ENCODE results near the gene UTP3. TPM values are rescaled to one million over a fixed set of nuclear protein-coding genes. Genes with fewer than 3 reads are reported as not detected.
A peak's percentile ranks its signal among the peaks of the same experiment; 100 is the strongest.
"Not testable (repeated sequence)": the region's sequence is repeated elsewhere in the genome, so short reads cannot be mapped to it uniquely, and the experiment has no call there.

UTP3 gene
- total RNA-seq, 5 donors from 2014 or later (not counting 1 experiment from before 2014, with no cell fraction given) = 15.1 to 34.9 (median 34.0) TPM

- ATAC-seq (replicated peaks in 1 of 4); POLR2A ChIA-PET; H3K27ac ChIP-seq (ENCODE audit: low read length); H3K27me3 ChIP-seq (replicated peaks in 1 of 2; ENCODE audit: control insufficient read depth in 2 of 2, extremely low read depth in 1 of 2, insufficient read depth in 2 of 2, low read length in 1 of 2); H3K4me3 Mint-ChIP-seq; H3K9me3 Mint-ChIP-seq; H3K27me3 Mint-ChIP-seq; H3K36me3 ChIP-seq (ENCODE audit: control insufficient read depth in 2 of 2, extremely low read depth in 1 of 2, insufficient read depth in 1 of 2, low read length in 1 of 2); H3K27ac Mint-ChIP-seq; H3K9me3 ChIP-seq; H3K36me3 Mint-ChIP-seq; H3K4me3 ChIP-seq (ENCODE audit: control insufficient read depth in 1 of 2, extremely low read depth in 1 of 2, low read length in 1 of 2); DNase-seq: not testable (repeated sequence)
- peaks cover 5 to 11% of the 10 kb centered on the region in 2 experiments for H3K4me1 ChIP-seq (ENCODE audit: control insufficient read depth in 1 of 2, extremely low read depth in 1 of 2, insufficient read depth in 2 of 2, low read length in 2 of 2)
- peaks cover 14 to 21% (median 20%) of the 10 kb centered on the region in 3 donors for H3K4me1 Mint-ChIP-seq
- WGBS (ENCODE audit: insufficient coverage) = 98% methylated on average over 5 of the region's 11 CpGs
- CTCF ChIA-PET = interaction anchor here in 1 of 2 donors (0.5 kb wide), 1 partner anchor 17 kb away, joined by 3 read pairs; no protein-coding TSS in a partner anchor
These were observed 38.2 kb downstream of the UTP3 start for GRCh38 chr4:70726515-70726914.

- DNase-seq (no peak), ATAC-seq (replicated peaks in 1 of 4) (no peak)
- POLR2A ChIA-PET = interaction anchor here in 1 of 2 donors (0.6 kb wide), 1 partner anchor 12 kb away, joined by 3 read pairs; no protein-coding TSS in a partner anchor
- Histone ChIP-seq H3K4me1 (ENCODE audit: control insufficient read depth in 1 of 2, extremely low read depth in 1 of 2, insufficient read depth in 2 of 2, low read length in 2 of 2) (peaks cover 0 to 5% of the 10 kb centered on the region in 2 experiments), H3K27me3 (replicated peaks in 1 of 2; ENCODE audit: control insufficient read depth in 2 of 2, extremely low read depth in 1 of 2, insufficient read depth in 2 of 2, low read length in 1 of 2) (no peaks in the 10 kb centered on the region), H3K9me3 (no peaks in the 10 kb centered on the region), H3K4me3 (ENCODE audit: control insufficient read depth in 1 of 2, extremely low read depth in 1 of 2, low read length in 1 of 2) (no peak overlapping the region), H3K27ac (ENCODE audit: low read length) (no peak overlapping the region), H3K36me3 (ENCODE audit: control insufficient read depth in 2 of 2, extremely low read depth in 1 of 2, insufficient read depth in 1 of 2, low read length in 1 of 2) (no peaks in the 10 kb centered on the region)
- no peak overlapping the region for H3K27ac Mint-ChIP-seq
- H3K27me3 Mint-ChIP-seq = no peaks in the 10 kb centered on the region
- H3K4me1 Mint-ChIP-seq = peaks cover 9 to 14% (median 13%) of the 10 kb centered on the region in 3 donors
- WGBS (ENCODE audit: insufficient coverage) = 100% methylated on average over 1 of the region's 11 CpGs
- CTCF ChIA-PET = interaction anchor here (0.6 to 1.2 kb wide), 4 partner anchors 24 to 64 kb away, joined by 3 to 5 read pairs (median 4); no protein-coding TSS in a partner anchor
- H3K9me3 Mint-ChIP-seq = no peaks in the 10 kb centered on the region
- no peak overlapping the region for H3K4me3 Mint-ChIP-seq
- peaks cover 3% of the 10 kb centered on the region for H3K36me3 Mint-ChIP-seq
These were observed 39.8 kb downstream of the UTP3 start for GRCh38 chr4:70728091-70728490.

GRCh38 chr4:70732878-70733277 lies 44.5 kb downstream of the UTP3 start:
- POLR2A ChIA-PET; H3K9me3 Mint-ChIP-seq; ATAC-seq (replicated peaks in 1 of 4); H3K9me3 ChIP-seq; H3K27ac ChIP-seq (ENCODE audit: low read length); H3K4me3 ChIP-seq (ENCODE audit: control insufficient read depth in 1 of 2, extremely low read depth in 1 of 2, low read length in 1 of 2); H3K27me3 ChIP-seq (replicated peaks in 1 of 2; ENCODE audit: control insufficient read depth in 2 of 2, extremely low read depth in 1 of 2, insufficient read depth in 2 of 2, low read length in 1 of 2); DNase-seq; H3K27me3 Mint-ChIP-seq; H3K36me3 ChIP-seq (ENCODE audit: control insufficient read depth in 2 of 2, extremely low read depth in 1 of 2, insufficient read depth in 1 of 2, low read length in 1 of 2); H3K36me3 Mint-ChIP-seq: not testable (repeated sequence)
- CTCF ChIA-PET = interaction anchor here in 1 of 2 donors (3.1 kb wide), 1 partner anchor 43 kb away, joined by 12 read pairs; no protein-coding TSS in a partner anchor
- peaks cover 41 to 58% (median 47%) of the 10 kb centered on the region in 3 donors for H3K4me1 Mint-ChIP-seq
- H3K4me1 ChIP-seq (ENCODE audit: control insufficient read depth in 1 of 2, extremely low read depth in 1 of 2, insufficient read depth in 2 of 2, low read length in 2 of 2) = peaks cover 31 to 42% of the 10 kb centered on the region in 2 experiments
- WGBS (ENCODE audit: insufficient coverage) = 93% methylated on average over 2 of the region's 9 CpGs
- H3K27ac Mint-ChIP-seq = peak overlapping the region; percentile 74 to 82
- H3K4me3 Mint-ChIP-seq = peak overlapping the region in 1 of 3 donors; percentile 48

GRCh38 chr4:70734168-70734954 lies 46.0 kb downstream of the UTP3 start:
- no peaks in the 10 kb centered on the region for H3K9me3 ChIP-seq
- POLR2A ChIA-PET = interaction anchor here (0.5 to 2.2 kb wide), 11 partner anchors 11 to 287 kb away, joined by 3 to 14 read pairs (median 4); partner anchors contain the start of gene UTP3 (in 1 of the 2)
- Mint-ChIP-seq H3K4me3 (peak overlapping the region; percentile 66 to 71 (median 70)), H3K4me1 (peaks cover 41 to 61% (median 47%) of the 10 kb centered on the region in 3 donors), H3K9me3 (no peaks in the 10 kb centered on the region), H3K27ac (peak overlapping the region; percentile 93 to 94), H3K36me3 (no peaks in the 10 kb centered on the region), H3K27me3 (no peaks in the 10 kb centered on the region)
- peak overlapping the region; percentile 82 for H3K27ac ChIP-seq (ENCODE audit: low read length)
- peaks cover 36 to 44% of the 10 kb centered on the region in 2 experiments for H3K4me1 ChIP-seq (ENCODE audit: control insufficient read depth in 1 of 2, extremely low read depth in 1 of 2, insufficient read depth in 2 of 2, low read length in 2 of 2)
- peak; percentile 89 to 94 (median 92) for ATAC-seq (replicated peaks in 1 of 4)
- DNase-seq = peak in 29 of 35 experiments; percentile 5 to 76 (median 20)
- H3K36me3 ChIP-seq (ENCODE audit: control insufficient read depth in 2 of 2, extremely low read depth in 1 of 2, insufficient read depth in 1 of 2, low read length in 1 of 2) = no peaks in the 10 kb centered on the region
- CTCF ChIA-PET = interaction anchor here (0.5 to 4.3 kb wide), 36 partner anchors 10 to 275 kb away, joined by 3 to 49 read pairs (median 5); partner anchors contain the start of genes RUFY3 (in 2 of the 2), MOB1B (in 1 of the 2) and UTP3 (in 1 of the 2)
- peak overlapping the region; percentile 28 to 58 for H3K4me3 ChIP-seq (ENCODE audit: control insufficient read depth in 1 of 2, extremely low read depth in 1 of 2, low read length in 1 of 2)
- H3K27me3 ChIP-seq (replicated peaks in 1 of 2; ENCODE audit: control insufficient read depth in 2 of 2, extremely low read depth in 1 of 2, insufficient read depth in 2 of 2, low read length in 1 of 2) = no peaks in the 10 kb centered on the region
- 3% methylated on average over 4 of the region's 5 CpGs for WGBS (ENCODE audit: insufficient coverage)

GRCh38 chr4:70734971-70735370 lies 46.6 kb downstream of the UTP3 start:
- H3K36me3 Mint-ChIP-seq = no peaks in the 10 kb centered on the region
- H3K27ac Mint-ChIP-seq = peak overlapping the region; percentile 93 to 94
- H3K4me3 Mint-ChIP-seq = peak overlapping the region; percentile 66 to 71 (median 70)
- no peaks in the 10 kb centered on the region for H3K36me3 ChIP-seq (ENCODE audit: control insufficient read depth in 2 of 2, extremely low read depth in 1 of 2, insufficient read depth in 1 of 2, low read length in 1 of 2)
- peak overlapping the region; percentile 28 to 58 for H3K4me3 ChIP-seq (ENCODE audit: control insufficient read depth in 1 of 2, extremely low read depth in 1 of 2, low read length in 1 of 2)
- no peaks in the 10 kb centered on the region for H3K9me3 Mint-ChIP-seq
- H3K27me3 Mint-ChIP-seq = no peaks in the 10 kb centered on the region
- no peaks in the 10 kb centered on the region for H3K9me3 ChIP-seq
- peaks cover 41 to 61% (median 48%) of the 10 kb centered on the region in 3 donors for H3K4me1 Mint-ChIP-seq
- 0% methylated on average over 2 of the region's 3 CpGs for WGBS (ENCODE audit: insufficient coverage)
- peaks cover 36 to 46% of the 10 kb centered on the region in 2 experiments for H3K4me1 ChIP-seq (ENCODE audit: control insufficient read depth in 1 of 2, extremely low read depth in 1 of 2, insufficient read depth in 2 of 2, low read length in 2 of 2)
- CTCF ChIA-PET = interaction anchor here (0.6 to 4.3 kb wide), 32 partner anchors 10 to 275 kb away, joined by 3 to 49 read pairs (median 5); partner anchors contain the start of genes RUFY3 (in 2 of the 2), MOB1B (in 1 of the 2) and UTP3 (in 1 of the 2)
- POLR2A ChIA-PET = interaction anchor here (0.5 to 2.2 kb wide), 10 partner anchors 11 to 104 kb away, joined by 3 to 14 read pairs (median 6); partner anchors contain the start of gene UTP3 (in 1 of the 2)
- H3K27ac ChIP-seq (ENCODE audit: low read length) = peak overlapping the region; percentile 82
- peak; percentile 42 to 59 (median 53) for ATAC-seq (replicated peaks in 1 of 4)
- peak in 2 of 35 experiments; percentile 11 to 34 for DNase-seq
- no peaks in the 10 kb centered on the region for H3K27me3 ChIP-seq (replicated peaks in 1 of 2; ENCODE audit: control insufficient read depth in 2 of 2, extremely low read depth in 1 of 2, insufficient read depth in 2 of 2, low read length in 1 of 2)

- ChIA-PET CTCF (interaction anchor here (0.6 to 4.3 kb wide), 23 partner anchors 9 to 490 kb away, joined by 3 to 49 read pairs (median 5); partner anchors contain the start of genes RUFY3 (in 2 of the 2), MOB1B (in 1 of the 2) and UTP3 (in 1 of the 2)), POLR2A (interaction anchor here (0.5 to 1.0 kb wide), 3 partner anchors 32 to 92 kb away, joined by 3 to 14 read pairs (median 6); no protein-coding TSS in a partner anchor)
- H3K36me3 ChIP-seq (ENCODE audit: control insufficient read depth in 2 of 2, extremely low read depth in 1 of 2, insufficient read depth in 1 of 2, low read length in 1 of 2); H3K27me3 Mint-ChIP-seq; H3K9me3 ChIP-seq; H3K36me3 Mint-ChIP-seq; H3K27me3 ChIP-seq (replicated peaks in 1 of 2; ENCODE audit: control insufficient read depth in 2 of 2, extremely low read depth in 1 of 2, insufficient read depth in 2 of 2, low read length in 1 of 2); H3K4me3 ChIP-seq (ENCODE audit: control insufficient read depth in 1 of 2, extremely low read depth in 1 of 2, low read length in 1 of 2); H3K9me3 Mint-ChIP-seq: not testable (repeated sequence)
- WGBS (ENCODE audit: insufficient coverage) = no CpG with 5 or more reads among the region's 2 CpGs
- H3K27ac Mint-ChIP-seq = peak overlapping the region; percentile 90 to 94
- Histone ChIP-seq H3K4me1 (ENCODE audit: control insufficient read depth in 1 of 2, extremely low read depth in 1 of 2, insufficient read depth in 2 of 2, low read length in 2 of 2) (peaks cover 36 to 48% of the 10 kb centered on the region in 2 experiments), H3K27ac (ENCODE audit: low read length) (peak overlapping the region; percentile 37)
- DNase-seq = peak in 24 of 35 experiments; percentile 7 to 68 (median 16)
- H3K4me3 Mint-ChIP-seq = peak overlapping the region; percentile 46 to 66 (median 63)
- peaks cover 41 to 64% (median 49%) of the 10 kb centered on the region in 3 donors for H3K4me1 Mint-ChIP-seq
- peak in 1 of 4 experiments; percentile 24 for ATAC-seq (replicated peaks in 1 of 4)
These were observed 47.6 kb downstream of the UTP3 start for GRCh38 chr4:70735915-70736314.
